ENCODE measurements around the gene BRIX1. TPM values are rescaled to one million over a fixed set of nuclear protein-coding genes. Genes with fewer than 3 reads are reported as not detected.

BRIX1 gene
- polyA plus RNA-seq, 1 donor (not counting 4 experiments of a cell fraction or from before 2014, with no cell fraction given) = 63.0 TPM

- Histone ChIP-seq H3K4me3 (ENCODE audit: control insufficient read depth in 2 of 3, extremely low read depth in 1 of 3, insufficient read depth in 2 of 3, low read depth in 1 of 3, low read length in 3 of 3) (no peak overlapping the region), H3K36me3 (ENCODE audit: control insufficient read depth in 2 of 2, extremely low read depth in 1 of 2, insufficient read depth in 2 of 2, low read length in 2 of 2) (peaks cover 3 to 5% of the 10 kb centered on the region in 2 experiments), H3K4me2 (ENCODE audit: control insufficient read depth, extremely low read depth, insufficient read depth, low read depth, low read length) (no peak overlapping the region), H3K27me3 (ENCODE audit: control insufficient read depth, extremely low read depth, insufficient read depth, low read length) (no peaks in the 10 kb centered on the region), H3K79me2 (ENCODE audit: control insufficient read depth, insufficient read depth, low read length) (peaks cover 22% of the 10 kb centered on the region), H2AFZ (ENCODE audit: control insufficient read depth, low read length) (no peak overlapping the region), H3K4me1 (ENCODE audit: control insufficient read depth, extremely low read depth, insufficient read depth, low read length) (peaks cover 24% of the 10 kb centered on the region), H3K9ac (ENCODE audit: control insufficient read depth, extremely low read depth, insufficient read depth, low read length) (no peak overlapping the region), H3K27ac (ENCODE audit: control insufficient read depth, insufficient read depth, low read length) (no peak overlapping the region), H3K9me1 (ENCODE audit: control insufficient read depth, extremely low read depth, insufficient read depth, low read length) (no peaks in the 10 kb centered on the region), H3K9me3 (ENCODE audit: control insufficient read depth, low read depth, low read length) (no peaks in the 10 kb centered on the region), H4K20me1 (ENCODE audit: control insufficient read depth, extremely low read depth, insufficient read depth, low read length) (no peaks in the 10 kb centered on the region)
- TF ChIP-seq EZH2 (IDR thresholded peaks at IDR 0.05; ENCODE audit: low read length) = no peak
- TF ChIP-seq CTCF (optimal IDR thresholded peaks at IDR 0.05 in 1 of 3, IDR thresholded peaks at IDR 0.05 in 1 of 3, conservative IDR thresholded peaks at IDR 0.05 in 1 of 3; ENCODE audit: extremely low read depth in 1 of 3, insufficient read depth in 2 of 3, low read length in 3 of 3) = no peak
- no peak for FAIRE-seq
- no peak for DNase-seq (ENCODE audit: low read depth, low spot score)
- dilution Hi-C loops (cut with MboI; ENCODE audit: extremely low pct_ligation_motif_present, low sequenced_read_pairs) = no loop called here
These were observed 10.9 kb downstream of the BRIX1 start for GRCh38 chr5:34926318-34926888.

GRCh38 chr5:34927785-34928184 lies 12.3 kb downstream of the BRIX1 start:
- FAIRE-seq = no peak
- H3K27ac ChIP-seq (ENCODE audit: control insufficient read depth, insufficient read depth, low read length) = no peak overlapping the region
- H3K9ac ChIP-seq (ENCODE audit: control insufficient read depth, extremely low read depth, insufficient read depth, low read length) = no peak overlapping the region
- H3K79me2 ChIP-seq (ENCODE audit: control insufficient read depth, insufficient read depth, low read length) = peaks cover 34% of the 10 kb centered on the region
- no peak overlapping the region for H3K4me3 ChIP-seq (ENCODE audit: control insufficient read depth in 2 of 3, extremely low read depth in 1 of 3, insufficient read depth in 2 of 3, low read depth in 1 of 3, low read length in 3 of 3)
- H3K36me3 ChIP-seq (ENCODE audit: control insufficient read depth in 2 of 2, extremely low read depth in 1 of 2, insufficient read depth in 2 of 2, low read length in 2 of 2) = peaks cover 3 to 5% of the 10 kb centered on the region in 2 experiments
- no peaks in the 10 kb centered on the region for H3K9me1 ChIP-seq (ENCODE audit: control insufficient read depth, extremely low read depth, insufficient read depth, low read length)
- TF ChIP-seq CTCF (optimal IDR thresholded peaks at IDR 0.05 in 1 of 3, IDR thresholded peaks at IDR 0.05 in 1 of 3, conservative IDR thresholded peaks at IDR 0.05 in 1 of 3; ENCODE audit: extremely low read depth in 1 of 3, insufficient read depth in 2 of 3, low read length in 3 of 3) (no peak), EZH2 (IDR thresholded peaks at IDR 0.05; ENCODE audit: low read length) (no peak)
- no peaks in the 10 kb centered on the region for H3K27me3 ChIP-seq (ENCODE audit: control insufficient read depth, extremely low read depth, insufficient read depth, low read length)
- DNase-seq (ENCODE audit: low read depth, low spot score) = no peak
- H3K4me1 ChIP-seq (ENCODE audit: control insufficient read depth, extremely low read depth, insufficient read depth, low read length) = peaks cover 28% of the 10 kb centered on the region
- no peaks in the 10 kb centered on the region for H3K9me3 ChIP-seq (ENCODE audit: control insufficient read depth, low read depth, low read length)
- no peaks in the 10 kb centered on the region for H4K20me1 ChIP-seq (ENCODE audit: control insufficient read depth, extremely low read depth, insufficient read depth, low read length)
- no peak overlapping the region for H3K4me2 ChIP-seq (ENCODE audit: control insufficient read depth, extremely low read depth, insufficient read depth, low read depth, low read length)
- dilution Hi-C loops (cut with MboI; ENCODE audit: extremely low pct_ligation_motif_present, low sequenced_read_pairs) = no loop called here
- no peak overlapping the region for H2AFZ ChIP-seq (ENCODE audit: control insufficient read depth, low read length)

Data from keratinocyte (primary cell).